ENCODE measurements around the gene IARS2.

DNA sequence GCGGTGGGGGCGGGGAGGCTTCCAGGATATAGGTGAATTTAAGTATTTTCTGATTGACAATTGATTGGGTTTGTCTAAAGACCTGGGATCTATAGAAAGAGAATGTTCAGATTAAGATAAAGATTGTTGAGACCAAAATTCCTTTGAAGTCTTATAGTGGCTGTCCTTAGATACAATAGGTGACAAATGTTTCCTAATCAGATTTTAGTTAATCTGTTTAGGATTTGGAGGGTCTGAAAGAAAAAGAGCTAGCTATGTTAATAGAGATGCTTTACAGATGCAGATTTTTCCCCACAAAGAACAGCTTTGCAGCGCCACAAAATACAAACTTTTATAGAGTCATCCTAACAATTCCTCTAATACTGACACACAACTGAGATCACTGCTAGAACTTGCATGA lies 33.1 kb upstream of the IARS2 start:
- TF ChIP-seq RAD21 (IDR thresholded peaks at IDR 0.05; ENCODE audit: low read depth) (no peak), EP300 (IDR thresholded peaks at IDR 0.05; ENCODE audit: borderline replicate concordance) (no peak), YY1 (IDR thresholded peaks at IDR 0.05; ENCODE audit: low read depth) (no peak), MAX (IDR thresholded peaks at IDR 0.05) (no peak), TCF12 (IDR thresholded peaks at IDR 0.05; ENCODE audit: low read depth) (no peak), REST (IDR thresholded peaks at IDR 0.05; ENCODE audit: low read depth) (no peak), TAF1 (IDR thresholded peaks at IDR 0.05; ENCODE audit: low read depth) (no peak), ZBTB7A (IDR thresholded peaks at IDR 0.05; ENCODE audit: low read depth) (no peak), TEAD4 (IDR thresholded peaks at IDR 0.05) (no peak), CEBPB (IDR thresholded peaks at IDR 0.05) (no peak), CREB1 (IDR thresholded peaks at IDR 0.05; ENCODE audit: low read depth) (no peak), NFIC (IDR thresholded peaks at IDR 0.05) (no peak)
- TF ChIP-seq, protein P1, sequence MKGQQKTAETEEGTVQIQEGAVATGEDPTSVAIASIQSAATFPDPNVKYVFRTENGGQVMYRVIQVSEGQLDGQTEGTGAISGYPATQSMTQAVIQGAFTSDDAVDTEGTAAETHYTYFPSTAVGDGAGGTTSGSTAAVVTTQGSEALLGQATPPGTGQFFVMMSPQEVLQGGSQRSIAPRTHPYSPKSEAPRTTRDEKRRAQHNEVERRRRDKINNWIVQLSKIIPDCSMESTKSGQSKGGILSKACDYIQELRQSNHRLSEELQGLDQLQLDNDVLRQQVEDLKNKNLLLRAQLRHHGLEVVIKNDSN (IDR thresholded peaks at IDR 0.05) = no peak
